Thyroid gland (tissue), 4 donors: ENCODE results near the gene CCM2.

Experiments
- POLR2A ChIP-seq, 2 donors: fragments of 450-650 bp; IDR thresholded peaks; one replicate each; pipeline ENCODE4 v1.6.1; 2017; ENCODE audit warnings: antibody characterized with exemption in 2 of 2, mild to moderate bottlenecking in 2 of 2, moderate library complexity in 1 of 2
- TF ChIP-seq, protein P1 (sequence below), 6 experiments: fragments of 200-600 bp in 3 of 6; fragments of 450-650 bp in 3 of 6; sonication (generic) in 3 of 6; IDR thresholded peaks; one replicate each; pipeline ENCODE4 v1.5.1; 2016 to 2019; ENCODE audit warnings: antibody characterized with exemption in 6 of 6, mild to moderate bottlenecking in 2 of 6, inconsistent platforms in 1 of 6, moderate library complexity in 1 of 6

DNA sequence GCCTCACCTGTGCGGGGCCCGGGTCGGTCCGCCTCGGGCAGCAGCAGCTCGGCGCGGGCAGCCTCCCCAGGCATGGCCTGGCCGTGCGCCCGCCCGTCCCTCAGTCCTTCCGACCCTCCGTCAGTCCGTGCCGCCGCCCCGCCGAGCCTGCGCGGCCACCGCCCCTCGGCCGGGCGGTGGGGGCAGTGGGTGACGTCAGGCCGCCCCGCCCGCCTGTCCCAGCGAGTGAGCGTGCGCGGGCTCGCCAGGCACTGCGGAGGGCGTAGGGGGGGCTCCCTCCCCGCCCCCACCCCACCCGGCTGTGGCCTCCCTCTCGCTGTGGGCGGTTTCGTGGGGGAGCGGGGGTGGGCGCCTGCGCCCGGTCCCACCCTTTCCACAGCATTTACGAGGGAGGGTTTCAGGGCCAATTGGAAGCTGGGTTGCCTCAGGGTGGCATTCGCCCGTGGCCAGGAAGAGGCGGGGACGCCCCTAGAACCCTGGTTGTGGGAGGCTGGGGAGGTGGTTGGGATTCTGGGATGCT lies 88.9 kb downstream of the CCM2 start, which contains the start of gene NACAD:
- TF ChIP-seq, protein P1, sequence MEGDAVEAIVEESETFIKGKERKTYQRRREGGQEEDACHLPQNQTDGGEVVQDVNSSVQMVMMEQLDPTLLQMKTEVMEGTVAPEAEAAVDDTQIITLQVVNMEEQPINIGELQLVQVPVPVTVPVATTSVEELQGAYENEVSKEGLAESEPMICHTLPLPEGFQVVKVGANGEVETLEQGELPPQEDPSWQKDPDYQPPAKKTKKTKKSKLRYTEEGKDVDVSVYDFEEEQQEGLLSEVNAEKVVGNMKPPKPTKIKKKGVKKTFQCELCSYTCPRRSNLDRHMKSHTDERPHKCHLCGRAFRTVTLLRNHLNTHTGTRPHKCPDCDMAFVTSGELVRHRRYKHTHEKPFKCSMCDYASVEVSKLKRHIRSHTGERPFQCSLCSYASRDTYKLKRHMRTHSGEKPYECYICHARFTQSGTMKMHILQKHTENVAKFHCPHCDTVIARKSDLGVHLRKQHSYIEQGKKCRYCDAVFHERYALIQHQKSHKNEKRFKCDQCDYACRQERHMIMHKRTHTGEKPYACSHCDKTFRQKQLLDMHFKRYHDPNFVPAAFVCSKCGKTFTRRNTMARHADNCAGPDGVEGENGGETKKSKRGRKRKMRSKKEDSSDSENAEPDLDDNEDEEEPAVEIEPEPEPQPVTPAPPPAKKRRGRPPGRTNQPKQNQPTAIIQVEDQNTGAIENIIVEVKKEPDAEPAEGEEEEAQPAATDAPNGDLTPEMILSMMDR (IDR thresholded peaks at IDR 0.05): no peak
- TF ChIP-seq POLR2A (IDR thresholded peaks at IDR 0.05): no peak
